Thoracic aorta (tissue), 2 donors: ENCODE measurements around the gene RYR1. TPM values are rescaled to one million over a fixed set of nuclear protein-coding genes. Genes with fewer than 3 reads are reported as not detected.

Source experiments
- ATAC-seq: fragments of 150-250 bp; one replicate; pipeline ENCODE4 v1.8.0; 2017; ENCODE audit warnings: low read depth; ENCODE audit not compliant: insufficient number of reproducible peaks, low FRiP score
- DNase-seq: peaks from one replicate; pipeline ENCODE4 v3.0.0-alpha.2; 2020; ENCODE audit warnings: low spot score
- H3K27ac ChIP-seq, 2 donors: fragments of 200-600 bp; sonication (generic); 1 replicate in 1 of 2; 2 replicates in 1 of 2; pipeline ENCODE4 v1.5.1; 2016; ENCODE audit warnings: mild to moderate bottlenecking in 2 of 2, moderate library complexity in 2 of 2
- H3K27me3 ChIP-seq: fragments of 200-600 bp; sonication (generic); replicated peaks from 2 replicates; pipeline ENCODE4 v1.6.0; 2016; ENCODE audit warnings: mild to moderate bottlenecking; ENCODE audit not compliant: insufficient read depth
- H3K36me3 ChIP-seq: fragments of 200-600 bp; sonication (generic); one replicate; pipeline ENCODE4 v1.5.1; 2016
- H3K4me1 ChIP-seq, 2 donors: fragments of 200-600 bp; sonication (generic); 1 replicate in 1 of 2; 2 replicates in 1 of 2; pipeline versions ENCODE4 v1.5.1 to v1.6.0; 2016; ENCODE audit warnings: low read depth in 2 of 2, mild to moderate bottlenecking in 1 of 2; ENCODE audit not compliant: control insufficient read depth in 1 of 2
- H3K4me3 ChIP-seq: fragments of 200-600 bp; sonication (generic); 2 replicates; pipeline ENCODE4 v1.5.1; 2016; ENCODE audit warnings: mild to moderate bottlenecking
- H3K9me3 ChIP-seq: fragments of 200-600 bp; sonication (generic); 2 replicates; pipeline ENCODE4 v1.5.1; 2016
- CTCF ChIP-seq: fragments of 200-600 bp; sonication (generic); IDR thresholded peaks from one replicate; pipeline ENCODE4 v1.5.1; 2019; ENCODE audit warnings: antibody characterized with exemption
- total RNA-seq, 2 donors: library from RNA; depleted of rRNA; stranded (reverse); fragments of >200 nt; gene quantifications; one replicate each; pipeline versions ENCODE4 v1.1.0 to v1.2.3, GENCODE V29; 2016

The RYR1 gene
- total RNA-seq, 2 donors from 2014 or later, result 3.8 to 4.3 TPM

- no peaks in the 10 kb centered on the region for H3K27me3 ChIP-seq
- H3K4me1 ChIP-seq, result no peaks in the 10 kb centered on the region
- TF ChIP-seq CTCF, result no peak
- no peak for DNase-seq
- H3K27ac ChIP-seq, result no peak overlapping the region
- no peak for ATAC-seq
- H3K9me3 ChIP-seq, result no peaks in the 10 kb centered on the region
- no peak overlapping the region for H3K4me3 ChIP-seq
- no peaks in the 10 kb centered on the region for H3K36me3 ChIP-seq
Measured at GRCh38 chr19:38444026-38444425, 10.5 kb downstream of the RYR1 start.

- H3K9me3 ChIP-seq, result no peaks in the 10 kb centered on the region
- TF ChIP-seq CTCF, result no peak
- H3K4me3 ChIP-seq, result no peak overlapping the region
- no peaks in the 10 kb centered on the region for H3K36me3 ChIP-seq
- H3K27ac ChIP-seq, result no peak overlapping the region
- ATAC-seq, result no peak
- no peak for DNase-seq
- H3K27me3 ChIP-seq, result no peaks in the 10 kb centered on the region
- H3K4me1 ChIP-seq, result no peaks in the 10 kb centered on the region
Measured at GRCh38 chr19:38445362-38445761, 11.9 kb downstream of the RYR1 start.

- ATAC-seq (no peak), DNase-seq (no peak)
- Histone ChIP-seq H3K4me1 (no peaks in the 10 kb centered on the region), H3K9me3 (no peaks in the 10 kb centered on the region), H3K4me3 (no peak overlapping the region), H3K27me3 (no peaks in the 10 kb centered on the region), H3K36me3 (no peaks in the 10 kb centered on the region), H3K27ac (no peak overlapping the region)
- no peak for TF ChIP-seq CTCF
Measured at GRCh38 chr19:38448225-38448624, 14.7 kb downstream of the RYR1 start.

- no peaks in the 10 kb centered on the region for H3K9me3 ChIP-seq
- H3K4me1 ChIP-seq, result no peaks in the 10 kb centered on the region
- no peak for DNase-seq
- H3K27ac ChIP-seq, result no peak overlapping the region
- no peak for ATAC-seq
- no peak overlapping the region for H3K4me3 ChIP-seq
- H3K36me3 ChIP-seq, result no peaks in the 10 kb centered on the region
- no peak for TF ChIP-seq CTCF
- H3K27me3 ChIP-seq, result no peaks in the 10 kb centered on the region
Measured at GRCh38 chr19:38449518-38449917, 16.0 kb downstream of the RYR1 start.

GRCh38 chr19:38451036-38451435 is 17.5 kb downstream of the RYR1 start:
- Histone ChIP-seq H3K9me3 (no peaks in the 10 kb centered on the region), H3K27me3 (no peaks in the 10 kb centered on the region), H3K27ac (no peak overlapping the region), H3K36me3 (no peaks in the 10 kb centered on the region), H3K4me3 (no peak overlapping the region), H3K4me1 (no peaks in the 10 kb centered on the region)
- no peak for DNase-seq
- ATAC-seq, result no peak
- TF ChIP-seq CTCF, result no peak
